GM12878 (cell line): ENCODE measurements around the gene FBLN1. TPM values are rescaled to one million over a fixed set of nuclear protein-coding genes. Genes with fewer than 3 reads are reported as not detected.

Source experiments
- ATAC-seq: fragments of 200-7000 bp; cut with Tn5 transposase; 3 replicates; pipeline ENCODE4 v1.9.1; 2020; ENCODE audit warnings: mild to moderate bottlenecking, moderate library complexity
- BruUV-seq: library from RNA; stranded (reverse); fragments of 400-500 nt; replicated peaks from 2 replicates; lab custom pipeline; 2021; lab: Mats Ljungman, UMichigan
- CTCF ChIA-PET: fragments of 300-600 bp; sonication (Branson Sonifier 250); formaldehyde crosslinking; extraction: SDS; loops from one replicate; lab custom pipeline; 2021; ENCODE audit warnings: inconsistent platforms; lab: Yijun Ruan, JAX
- POLR2A ChIA-PET: fragments of 350-600 bp; formaldehyde crosslinking; extraction: SDS; loops from one replicate; lab custom pipeline; 2021; ENCODE audit warnings: inconsistent platforms; lab: Charles Lee
- RAD21 ChIA-PET: fragments of 300-600 bp; sonication (Branson Sonifier 250); formaldehyde crosslinking; loops from one replicate; lab custom pipeline; 2023; ENCODE audit warnings: antibody characterized with exemption; ENCODE audit not compliant: unreplicated experiment; lab: Charles Lee
- SMC1A ChIA-PET: fragments of 300-600 bp; sonication (Branson Sonifier 250); formaldehyde crosslinking; loops from one replicate; lab custom pipeline; 2023; ENCODE audit not compliant: unreplicated experiment, uncharacterized antibody; lab: Charles Lee
- DNase-seq: peaks from one replicate; pipeline ENCODE4 v3.0.0-alpha.2; 2011; ENCODE audit warnings: low read depth, low spot score
- FAIRE-seq: peaks from 3 replicates; lab custom pipeline; 2011; peaks lifted over from hg19 to GRCh38; lab: Jason Lieb, UNC
- H2AFZ ChIP-seq: 2 replicates; pipeline ENCODE4 v1.6.0; 2011; ENCODE audit warnings: low read depth, low read length, control low read depth; ENCODE audit not compliant: control insufficient read depth
- H3K27ac ChIP-seq: 2 replicates; pipeline ENCODE4 v1.5.1; 2011; ENCODE audit warnings: control low read depth; ENCODE audit not compliant: control insufficient read depth, insufficient read depth
- H3K27me3 ChIP-seq, 2 experiments: replicated peaks in 1 of 2; 2 replicates each; pipeline versions ENCODE4 v1.6.0 to v1.6.1; 2011; ENCODE audit warnings: low read length in 1 of 2; ENCODE audit not compliant: control insufficient read depth in 2 of 2, insufficient read depth in 2 of 2
- H3K36me3 ChIP-seq, 2 experiments: 2 replicates each; pipeline ENCODE4 v1.5.1; 2011; ENCODE audit warnings: low read length in 1 of 2; ENCODE audit not compliant: control insufficient read depth in 2 of 2, insufficient read depth in 2 of 2
- H3K4me1 ChIP-seq: 2 replicates; pipeline ENCODE4 v1.6.1; 2011; ENCODE audit warnings: mild to moderate bottlenecking, low read length, moderate library complexity, mixed read lengths; ENCODE audit not compliant: control insufficient read depth, insufficient read depth
- H3K4me2 ChIP-seq: 2 replicates; pipeline ENCODE4 v1.6.0; 2011; ENCODE audit warnings: control low read depth; ENCODE audit not compliant: control insufficient read depth, insufficient read depth
- H3K4me3 ChIP-seq: fragments of 200-600 bp; sonication (generic); 2 replicates; pipeline ENCODE4 v1.5.1; 2016
- H3K79me2 ChIP-seq: 2 replicates; pipeline ENCODE4 v1.6.0; 2011; ENCODE audit warnings: low read length; ENCODE audit not compliant: control insufficient read depth, insufficient read depth
- H3K9ac ChIP-seq: 2 replicates; pipeline ENCODE4 v1.8.0; 2011; ENCODE audit warnings: low read length, control low read depth, mixed read lengths; ENCODE audit not compliant: control insufficient read depth, insufficient read depth
- H3K9me3 ChIP-seq: replicated peaks from 3 replicates; pipeline ENCODE4 v1.5.1; 2011; ENCODE audit warnings: mild to moderate bottlenecking, low read length; ENCODE audit not compliant: control insufficient read depth, insufficient read depth
- H4K20me1 ChIP-seq: 2 replicates; pipeline ENCODE4 v1.6.0; 2011; ENCODE audit not compliant: control insufficient read depth, insufficient read depth
- HCFC1 ChIP-seq: fragments of 150-350 bp; IDR thresholded peaks from 2 replicates; pipeline ENCODE4 v1.6.1; 2014; ENCODE audit warnings: low read length
- MTA3 ChIP-seq: IDR thresholded peaks from 2 replicates; pipeline ENCODE4 v1.6.1; 2012; ENCODE audit warnings: low read length, inconsistent platforms, borderline replicate concordance
- MYB ChIP-seq: fragments of 150-350 bp; IDR thresholded peaks from 2 replicates; pipeline ENCODE4 v1.6.1; 2014; ENCODE audit warnings: mild to moderate bottlenecking, low read depth, low read length, borderline replicate concordance
- POLR2AphosphoS2 ChIP-seq: IDR thresholded peaks from 2 replicates; pipeline ENCODE4 v1.6.1; 2011; ENCODE audit warnings: low read depth, mild to moderate bottlenecking, low read length, improper control_type of control experiment, moderate library complexity
- WGBS: methylation state at CpG from one replicate; pipeline ENCODE4 v1.1.6; 2016; ENCODE audit warnings: low lambda C conversion rate; ENCODE audit not compliant: insufficient replicate concordance, insufficient coverage; ENCODE audit errors: missing lambda C conversion rate; 5-methylcytosine and 5-hydroxymethylcytosine counted together
- in situ Hi-C: fragments of 300-500 bp; cut with MboI; formaldehyde crosslinking; loops from 9 replicates; pipeline ENCODE4 v1.14.3; 2018; ENCODE audit warnings: mixed read lengths
- intact Hi-C: fragments of 100-400 bp; cut with micrococcal nuclease; formaldehyde crosslinking; loops from one replicate; pipeline ENCODE4 v1.14.2; 2022; ENCODE audit not compliant: unreplicated experiment
- polyA plus RNA-seq, 11 experiments: library from polyadenylated mRNA; depleted of rRNA in 4 of 11; unstranded in 6 of 11; stranded (reverse) in 5 of 11; fragments of >200 nt; fragmentation: Nextera tagmentation in 4 of 11; fragmentation: Illumina TruSeq in 1 of 11; extraction: Ambion mirVana in 4 of 11; extraction: Trizol in 1 of 11; gene quantifications; 1 replicate in 1 of 11; 2 replicates in 10 of 11; pipeline versions ENCODE4 v1.2.1 to v1.2.3, GENCODE V29; 2011 to 2016; ENCODE audit warnings: inconsistent platforms in 2 of 11, missing spikeins in 2 of 11, low read depth in 1 of 11
- total RNA-seq, 4 experiments: library from RNA; depleted of rRNA in 3 of 4; stranded (reverse); fragments of >200 nt in 3 of 4; fragmentation: Illumina TruSeq in 1 of 4; extraction: Trizol in 1 of 4; gene quantifications; 2 replicates each; pipeline versions ENCODE4 v1.2.1 to v1.2.3, GENCODE V29; 2013 to 2021
- TF ChIP-seq, protein P1 (sequence below): fragments of 450-650 bp; IDR thresholded peaks from 2 replicates; pipeline ENCODE4 v1.6.1; 2017; ENCODE audit warnings: mild to moderate bottlenecking, low read depth, inconsistent platforms; ENCODE audit not compliant: poor library complexity, severe bottlenecking
- TF ChIP-seq, protein P2 (sequence below): IDR thresholded peaks from 2 replicates; pipeline ENCODE4 v1.6.1; 2012; ENCODE audit warnings: mild to moderate bottlenecking, low read depth, low read length
- TF ChIP-seq, protein P3 (sequence below): IDR thresholded peaks from 2 replicates; pipeline ENCODE4 v1.6.1; 2012; ENCODE audit warnings: low read depth, low read length, improper control_type of control experiment
- TF ChIP-seq, protein P4 (sequence below): fragments of 450-650 bp; formaldehyde crosslinking; IDR thresholded peaks from 2 replicates; pipeline ENCODE4 v1.4.0; 2022; ENCODE audit warnings: mild to moderate bottlenecking, moderate library complexity

FBLN1 gene
- total and polyA plus RNA-seq, 10 of the 15 experiments (the other 5 are each of a cell fraction or from before 2014, with no cell fraction given), result 0.20 to 0.51 TPM; not detected in 8

DNA sequence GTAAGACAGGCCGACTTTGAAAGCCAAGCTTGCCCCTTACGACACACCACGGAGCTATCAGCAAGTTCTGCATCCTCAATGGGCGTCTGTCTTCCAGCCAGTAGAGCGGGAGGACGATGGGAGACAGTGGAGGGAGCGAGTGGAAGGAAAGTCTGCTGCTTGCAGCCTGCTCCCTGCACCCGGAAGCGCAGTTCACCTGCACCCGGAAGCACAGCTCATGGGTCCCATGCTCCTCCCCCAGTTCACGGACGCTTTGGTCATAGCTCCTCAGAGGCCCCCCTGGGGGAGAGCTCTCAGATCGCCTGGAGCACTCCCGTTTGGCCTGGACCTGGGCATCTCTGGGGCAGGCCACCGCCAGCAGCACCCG is 51.3 kb downstream of the FBLN1 start (continued):
- TF ChIP-seq, protein P1, sequence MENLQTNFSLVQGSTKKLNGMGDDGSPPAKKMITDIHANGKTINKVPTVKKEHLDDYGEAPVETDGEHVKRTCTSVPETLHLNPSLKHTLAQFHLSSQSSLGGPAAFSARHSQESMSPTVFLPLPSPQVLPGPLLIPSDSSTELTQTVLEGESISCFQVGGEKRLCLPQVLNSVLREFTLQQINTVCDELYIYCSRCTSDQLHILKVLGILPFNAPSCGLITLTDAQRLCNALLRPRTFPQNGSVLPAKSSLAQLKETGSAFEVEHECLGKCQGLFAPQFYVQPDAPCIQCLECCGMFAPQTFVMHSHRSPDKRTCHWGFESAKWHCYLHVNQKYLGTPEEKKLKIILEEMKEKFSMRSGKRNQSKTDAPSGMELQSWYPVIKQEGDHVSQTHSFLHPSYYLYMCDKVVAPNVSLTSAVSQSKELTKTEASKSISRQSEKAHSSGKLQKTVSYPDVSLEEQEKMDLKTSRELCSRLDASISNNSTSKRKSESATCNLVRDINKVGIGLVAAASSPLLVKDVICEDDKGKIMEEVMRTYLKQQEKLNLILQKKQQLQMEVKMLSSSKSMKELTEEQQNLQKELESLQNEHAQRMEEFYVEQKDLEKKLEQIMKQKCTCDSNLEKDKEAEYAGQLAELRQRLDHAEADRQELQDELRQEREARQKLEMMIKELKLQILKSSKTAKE, result no peak
- TF ChIP-seq, protein P2, sequence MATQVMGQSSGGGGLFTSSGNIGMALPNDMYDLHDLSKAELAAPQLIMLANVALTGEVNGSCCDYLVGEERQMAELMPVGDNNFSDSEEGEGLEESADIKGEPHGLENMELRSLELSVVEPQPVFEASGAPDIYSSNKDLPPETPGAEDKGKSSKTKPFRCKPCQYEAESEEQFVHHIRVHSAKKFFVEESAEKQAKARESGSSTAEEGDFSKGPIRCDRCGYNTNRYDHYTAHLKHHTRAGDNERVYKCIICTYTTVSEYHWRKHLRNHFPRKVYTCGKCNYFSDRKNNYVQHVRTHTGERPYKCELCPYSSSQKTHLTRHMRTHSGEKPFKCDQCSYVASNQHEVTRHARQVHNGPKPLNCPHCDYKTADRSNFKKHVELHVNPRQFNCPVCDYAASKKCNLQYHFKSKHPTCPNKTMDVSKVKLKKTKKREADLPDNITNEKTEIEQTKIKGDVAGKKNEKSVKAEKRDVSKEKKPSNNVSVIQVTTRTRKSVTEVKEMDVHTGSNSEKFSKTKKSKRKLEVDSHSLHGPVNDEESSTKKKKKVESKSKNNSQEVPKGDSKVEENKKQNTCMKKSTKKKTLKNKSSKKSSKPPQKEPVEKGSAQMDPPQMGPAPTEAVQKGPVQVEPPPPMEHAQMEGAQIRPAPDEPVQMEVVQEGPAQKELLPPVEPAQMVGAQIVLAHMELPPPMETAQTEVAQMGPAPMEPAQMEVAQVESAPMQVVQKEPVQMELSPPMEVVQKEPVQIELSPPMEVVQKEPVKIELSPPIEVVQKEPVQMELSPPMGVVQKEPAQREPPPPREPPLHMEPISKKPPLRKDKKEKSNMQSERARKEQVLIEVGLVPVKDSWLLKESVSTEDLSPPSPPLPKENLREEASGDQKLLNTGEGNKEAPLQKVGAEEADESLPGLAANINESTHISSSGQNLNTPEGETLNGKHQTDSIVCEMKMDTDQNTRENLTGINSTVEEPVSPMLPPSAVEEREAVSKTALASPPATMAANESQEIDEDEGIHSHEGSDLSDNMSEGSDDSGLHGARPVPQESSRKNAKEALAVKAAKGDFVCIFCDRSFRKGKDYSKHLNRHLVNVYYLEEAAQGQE, result no peak
- TF ChIP-seq, protein P3, sequence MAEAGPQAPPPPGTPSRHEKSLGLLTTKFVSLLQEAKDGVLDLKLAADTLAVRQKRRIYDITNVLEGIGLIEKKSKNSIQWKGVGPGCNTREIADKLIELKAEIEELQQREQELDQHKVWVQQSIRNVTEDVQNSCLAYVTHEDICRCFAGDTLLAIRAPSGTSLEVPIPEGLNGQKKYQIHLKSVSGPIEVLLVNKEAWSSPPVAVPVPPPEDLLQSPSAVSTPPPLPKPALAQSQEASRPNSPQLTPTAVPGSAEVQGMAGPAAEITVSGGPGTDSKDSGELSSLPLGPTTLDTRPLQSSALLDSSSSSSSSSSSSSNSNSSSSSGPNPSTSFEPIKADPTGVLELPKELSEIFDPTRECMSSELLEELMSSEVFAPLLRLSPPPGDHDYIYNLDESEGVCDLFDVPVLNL, result no peak
- TF ChIP-seq MTA3, result no peak
- TF ChIP-seq, all 136 proteins: peak for 0

DNA sequence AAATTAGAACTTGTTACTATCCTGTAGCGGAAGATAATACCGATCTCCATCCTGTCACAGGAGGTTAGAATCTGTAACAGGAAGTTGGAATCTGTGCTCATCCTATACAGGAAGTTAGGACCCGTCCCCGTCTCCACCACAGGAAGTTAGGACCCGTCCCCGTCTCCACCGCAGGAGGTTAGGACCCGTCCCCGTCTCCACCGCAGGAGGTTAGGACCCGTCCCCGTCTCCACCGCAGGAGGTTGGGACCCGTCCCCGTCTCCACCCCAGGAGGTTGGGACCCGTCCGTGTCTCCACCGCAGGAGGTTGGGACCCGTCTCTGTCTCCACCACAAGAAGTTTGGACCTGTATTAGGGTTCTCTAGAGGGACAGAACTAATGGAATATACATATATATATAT is 52.2 kb downstream of the FBLN1 start:
- no peaks in the 10 kb centered on the region for H3K79me2 ChIP-seq
- intact Hi-C loops, result loop anchor here (5.0 kb wide), 1 partner anchor 288 kb away; no protein-coding TSS in a partner anchor
- POLR2A ChIA-PET, result no interaction called here
- no peak for TF ChIP-seq POLR2AphosphoS2
- no peak for TF ChIP-seq MYB
- TF ChIP-seq HCFC1, result no peak
- TF ChIP-seq, protein P4, sequence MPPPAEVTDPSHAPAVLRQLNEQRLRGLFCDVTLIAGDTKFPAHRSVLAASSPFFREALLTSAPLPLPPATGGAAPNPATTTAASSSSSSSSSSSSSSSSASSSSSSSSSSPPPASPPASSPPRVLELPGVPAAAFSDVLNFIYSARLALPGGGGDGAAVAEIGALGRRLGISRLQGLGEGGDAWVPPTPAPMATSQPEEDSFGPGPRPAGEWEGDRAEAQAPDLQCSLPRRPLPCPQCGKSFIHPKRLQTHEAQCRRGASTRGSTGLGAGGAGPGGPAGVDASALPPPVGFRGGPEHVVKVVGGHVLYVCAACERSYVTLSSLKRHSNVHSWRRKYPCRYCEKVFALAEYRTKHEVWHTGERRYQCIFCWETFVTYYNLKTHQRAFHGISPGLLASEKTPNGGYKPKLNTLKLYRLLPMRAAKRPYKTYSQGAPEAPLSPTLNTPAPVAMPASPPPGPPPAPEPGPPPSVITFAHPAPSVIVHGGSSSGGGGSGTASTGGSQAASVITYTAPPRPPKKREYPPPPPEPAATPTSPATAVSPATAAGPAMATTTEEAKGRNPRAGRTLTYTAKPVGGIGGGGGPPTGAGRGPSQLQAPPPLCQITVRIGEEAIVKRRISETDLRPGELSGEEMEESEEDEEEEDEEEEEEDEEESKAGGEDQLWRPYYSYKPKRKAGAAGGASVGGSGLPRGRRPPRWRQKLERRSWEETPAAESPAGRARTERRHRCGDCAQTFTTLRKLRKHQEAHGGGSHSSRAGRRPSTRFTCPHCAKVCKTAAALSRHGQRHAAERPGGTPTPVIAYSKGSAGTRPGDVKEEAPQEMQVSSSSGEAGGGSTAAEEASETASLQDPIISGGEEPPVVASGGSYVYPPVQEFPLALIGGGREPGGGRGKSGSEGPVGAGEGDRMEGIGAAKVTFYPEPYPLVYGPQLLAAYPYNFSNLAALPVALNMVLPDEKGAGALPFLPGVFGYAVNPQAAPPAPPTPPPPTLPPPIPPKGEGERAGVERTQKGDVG (CRISPR knock-in tag), result no peak

More for the DNA sequence above, 52.2 kb downstream of the FBLN1 start:
- no peak overlapping the region for H2AFZ ChIP-seq
- H3K27me3 ChIP-seq, result no peaks in the 10 kb centered on the region
- no peaks in the 10 kb centered on the region for H4K20me1 ChIP-seq
- BruUV-seq, result no TSS peak
- ChIA-PET CTCF (interaction anchor here (1.1 kb wide), 1 partner anchor 117 kb away, joined by 4 read pairs; no protein-coding TSS in a partner anchor), SMC1A (no interaction called here), RAD21 (no interaction called here)
- ATAC-seq (no peak), DNase-seq (no peak), FAIRE-seq (no peak)
- H3K9me3 ChIP-seq, result no peaks in the 10 kb centered on the region; the same call in 2 of the 3 replicates
- H3K27ac ChIP-seq, result no peak overlapping the region
- no peaks in the 10 kb centered on the region for H3K36me3 ChIP-seq
- no peak overlapping the region for H3K4me2 ChIP-seq
- H3K4me1 ChIP-seq, result no peaks in the 10 kb centered on the region
- no peak overlapping the region for H3K9ac ChIP-seq
- no peak overlapping the region for H3K4me3 ChIP-seq
- in situ Hi-C loops, result loop anchor here (5.0 kb wide), 1 partner anchor 288 kb away; no protein-coding TSS in a partner anchor
- 55% methylated on average over 19 of the region's 19 CpGs for WGBS
